GM21360 (cell line): Measurements from ENCODE around the gene FAM13B.
"Not testable (repeated sequence)": the region's sequence is repeated elsewhere in the genome, so short reads cannot be mapped to it uniquely, and the experiment has no call there.

Experiments used
- ATAC-seq: cut with Tn5 transposase; IDR thresholded peaks from one replicate; pipeline ENCODE4 v1.9.1; 2021; ENCODE audit warnings: mild to moderate bottlenecking, moderate library complexity; ENCODE audit not compliant: unreplicated experiment

The FAM13B gene

DNA sequence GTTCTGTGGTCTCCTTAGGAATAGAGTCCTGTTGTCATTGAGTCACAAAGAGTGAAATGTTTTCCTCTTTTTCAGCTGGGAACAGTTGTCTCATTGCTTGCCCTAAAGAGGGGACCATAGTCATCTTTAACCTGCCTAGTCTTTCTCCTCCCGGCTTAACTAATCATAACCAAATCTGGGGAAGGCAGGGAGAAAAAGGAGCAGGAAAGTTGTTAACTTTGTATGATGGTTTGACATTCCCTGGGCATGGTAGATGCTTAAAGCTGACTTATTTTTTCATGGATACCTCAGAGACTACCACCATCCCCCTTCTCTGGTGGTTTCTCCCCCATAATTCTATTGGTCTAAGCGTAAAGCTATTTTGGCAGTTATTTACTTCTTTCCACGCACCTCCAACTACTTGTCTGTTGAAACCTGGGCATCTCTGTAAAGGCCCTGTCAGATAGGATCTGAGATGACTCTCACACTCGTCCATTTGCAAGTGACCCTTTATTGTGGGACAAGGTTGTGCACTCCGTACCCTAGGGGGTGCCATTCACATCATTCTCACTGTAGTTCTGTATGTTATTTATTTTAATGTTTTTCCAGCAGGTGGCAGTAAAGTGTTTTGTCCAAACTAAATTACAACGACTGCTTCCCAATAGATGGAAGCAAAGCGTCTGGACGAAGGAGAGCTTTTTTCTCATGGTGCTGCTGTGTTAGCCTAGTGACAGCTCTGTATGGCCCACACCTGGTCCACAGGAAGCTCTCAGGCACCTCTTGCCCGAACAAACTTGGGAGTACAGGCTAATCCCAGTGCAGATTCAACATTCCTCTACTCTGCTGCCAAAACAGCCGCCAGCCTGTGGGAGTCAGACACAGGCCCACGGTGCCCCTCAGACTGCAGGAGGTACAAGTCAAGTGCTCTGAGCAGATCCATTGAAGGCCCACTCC is 3.0 kb upstream of the FAM13B start:
- ATAC-seq: peak; percentile 37

DNA sequence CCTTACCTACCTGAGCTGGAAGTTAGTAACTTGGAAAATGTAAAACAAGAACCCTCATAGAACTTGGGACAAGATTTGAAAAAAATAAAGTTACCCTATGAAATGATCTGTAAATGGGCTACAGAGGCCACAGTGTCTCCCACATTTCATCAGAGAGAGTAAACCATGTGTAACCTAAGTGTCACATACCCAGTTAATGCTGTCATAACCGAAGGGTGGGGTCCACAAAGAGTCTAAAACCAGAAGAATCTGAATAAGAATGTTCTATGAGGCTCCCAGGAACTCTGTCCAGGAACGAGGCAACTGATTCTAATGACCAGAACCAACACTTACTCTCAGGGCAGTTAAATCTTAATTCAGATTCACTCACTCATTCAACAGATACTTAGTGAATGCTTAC is 1.0 kb upstream of the FAM13B start:
- no peak for ATAC-seq

DNA sequence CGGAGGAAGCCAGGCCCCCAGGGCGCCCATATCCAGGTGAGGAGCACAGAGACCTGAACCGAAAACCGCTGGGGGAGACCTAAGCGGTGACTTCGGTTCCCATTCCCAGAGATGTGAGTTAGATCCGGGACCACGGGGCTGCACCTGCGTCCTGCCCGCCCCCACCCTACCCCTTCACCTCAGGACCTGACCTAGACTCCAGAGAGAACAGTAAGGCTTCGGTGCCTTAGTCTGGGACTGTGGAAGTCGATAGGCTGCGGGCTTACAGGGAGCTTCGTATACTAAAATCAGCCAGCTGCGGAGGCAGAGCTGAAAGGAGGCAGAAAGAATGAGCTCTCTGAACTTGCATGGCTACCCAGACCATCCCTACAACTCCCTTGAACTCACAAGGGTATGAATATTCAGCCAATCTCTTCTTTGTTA is 518 bp upstream of the FAM13B start:
- ATAC-seq: no peak

DNA sequence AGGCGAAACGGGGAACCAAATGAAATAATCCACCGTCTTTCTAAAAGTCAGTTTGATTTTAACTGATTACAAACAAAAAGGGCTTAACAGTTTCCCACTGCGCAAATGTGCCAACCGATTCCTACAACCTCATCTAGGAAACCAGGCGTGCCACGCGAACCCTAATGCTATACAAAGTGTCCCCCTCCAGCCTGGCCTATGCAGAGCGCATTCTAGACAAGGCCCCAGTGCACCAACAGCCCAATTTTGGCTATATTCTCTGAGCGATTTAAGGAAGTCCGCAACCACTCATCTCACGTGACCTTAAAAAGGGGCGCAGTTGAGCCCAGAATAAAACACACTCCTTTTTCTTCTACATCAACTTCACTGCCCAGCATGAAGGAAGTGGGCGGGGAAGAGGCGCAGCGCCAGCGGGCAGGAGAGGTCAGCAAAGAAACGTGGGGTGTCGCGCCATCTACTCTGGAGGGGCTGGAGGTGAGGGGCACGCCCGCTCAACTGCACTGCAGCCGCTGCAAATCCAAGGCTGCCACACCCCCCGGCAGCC is 779 bp downstream of the FAM13B start:
- peak; percentile 32 for ATAC-seq

DNA sequence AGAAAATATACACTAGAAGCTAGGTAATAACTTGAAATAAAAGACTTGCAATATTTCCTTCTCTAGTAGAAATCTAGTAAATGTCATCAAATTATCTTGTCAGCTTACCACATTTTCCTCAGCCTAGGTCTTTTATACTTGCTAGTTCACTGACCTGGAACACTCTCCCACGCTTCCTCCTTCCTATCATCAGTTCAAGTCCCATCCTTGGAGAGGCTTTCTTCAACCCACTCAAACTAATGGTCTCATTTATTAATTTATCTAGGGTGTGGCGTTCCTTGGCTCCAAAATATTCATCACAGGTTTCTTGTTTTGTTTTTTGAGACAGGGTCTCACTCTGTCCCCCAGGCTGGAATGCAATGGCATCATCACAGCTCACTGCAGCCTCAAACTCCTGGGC is 2.9 kb downstream of the FAM13B start:
- ATAC-seq: no peak

DNA sequence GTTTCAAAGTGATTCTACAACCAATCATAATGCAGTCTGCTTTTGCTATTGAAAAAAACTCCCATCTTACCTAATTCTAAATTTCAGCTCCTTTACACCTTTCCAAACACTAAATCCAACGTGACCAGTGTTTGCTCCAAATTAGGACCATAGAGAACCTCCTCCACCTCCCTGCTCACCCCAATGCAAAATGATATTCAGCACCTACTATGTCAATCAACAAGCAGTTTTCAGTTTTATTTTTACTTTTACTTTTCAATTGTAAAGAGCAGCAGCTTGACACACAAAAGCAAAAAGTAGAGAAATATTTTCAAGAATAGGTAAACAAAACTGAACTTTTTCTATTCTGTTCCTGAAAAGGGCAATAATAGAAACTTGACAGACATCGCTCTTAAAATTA is 3.4 kb downstream of the FAM13B start:
- no peak for ATAC-seq

DNA sequence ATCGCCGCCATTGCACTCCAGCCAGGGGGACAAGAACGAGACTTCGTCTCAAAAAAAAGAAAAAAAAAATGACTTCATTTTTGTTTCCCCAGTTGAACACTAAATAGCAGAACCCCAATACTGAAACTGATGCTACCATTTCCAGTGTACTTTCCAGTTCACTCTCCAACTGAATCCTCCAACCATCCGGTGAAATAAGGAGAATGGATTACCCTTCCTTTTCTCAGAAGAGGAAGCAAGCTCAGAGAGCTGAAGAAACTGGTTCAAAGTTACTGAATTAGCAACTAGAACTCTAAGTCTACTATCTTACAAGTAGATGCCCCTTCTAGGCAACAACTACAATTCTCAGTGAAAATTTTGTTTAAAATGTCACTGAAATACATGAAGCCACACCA is 3.9 kb downstream of the FAM13B start:
- no peak for ATAC-seq

DNA sequence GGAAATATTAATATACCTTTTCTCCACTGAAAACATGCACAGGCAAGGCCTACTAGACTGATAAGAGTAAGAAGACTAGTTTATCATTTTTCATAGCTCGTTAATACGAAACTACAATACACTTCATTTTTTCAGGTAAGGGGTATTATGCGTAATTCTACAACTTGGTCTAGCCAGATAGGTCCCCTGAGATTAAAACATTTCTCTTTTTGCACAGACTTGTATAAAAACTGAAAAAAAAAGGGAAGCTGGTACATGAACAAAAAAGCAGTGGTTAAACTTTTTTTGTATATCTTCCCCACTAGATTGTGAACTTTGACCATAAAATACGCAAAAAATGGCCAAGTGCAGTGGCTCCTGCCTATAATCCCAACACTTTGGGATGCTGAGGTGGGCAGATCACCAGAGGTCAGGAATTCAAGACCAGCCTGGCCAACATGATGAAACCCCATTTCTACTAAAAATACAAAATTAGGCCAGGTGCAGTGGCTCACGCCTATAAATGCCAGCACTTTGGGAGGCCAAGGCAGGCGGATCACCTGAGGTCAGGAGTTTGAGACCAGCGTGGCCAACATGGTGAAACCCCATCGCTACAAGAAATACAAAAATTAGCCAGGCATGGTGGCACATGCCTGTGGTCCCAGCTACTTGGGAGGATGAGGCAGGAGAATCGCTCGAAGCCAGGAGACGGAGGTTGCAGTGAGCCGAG is 4.5 kb downstream of the FAM13B start:
- ATAC-seq: not testable (repeated sequence)

DNA sequence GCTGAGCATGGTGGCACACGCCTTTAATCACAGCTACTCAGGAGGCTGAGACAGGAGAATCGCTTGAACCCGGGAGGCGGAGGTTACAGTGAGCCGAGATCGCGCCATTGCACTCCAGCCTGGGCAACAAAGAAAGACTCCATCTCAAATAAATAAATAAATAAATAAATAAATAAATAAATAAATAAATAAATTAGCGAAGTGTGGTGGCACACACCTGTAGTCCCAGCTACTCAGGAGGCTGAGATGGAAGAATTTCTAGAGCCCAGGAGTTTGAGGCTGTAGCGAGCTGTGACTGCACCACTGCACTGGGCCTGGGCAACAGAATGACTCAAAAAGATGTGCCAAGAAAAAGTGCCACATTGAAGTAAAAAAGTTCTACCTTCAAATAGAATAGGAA is 6.1 kb downstream of the FAM13B start:
- not testable (repeated sequence) for ATAC-seq

DNA sequence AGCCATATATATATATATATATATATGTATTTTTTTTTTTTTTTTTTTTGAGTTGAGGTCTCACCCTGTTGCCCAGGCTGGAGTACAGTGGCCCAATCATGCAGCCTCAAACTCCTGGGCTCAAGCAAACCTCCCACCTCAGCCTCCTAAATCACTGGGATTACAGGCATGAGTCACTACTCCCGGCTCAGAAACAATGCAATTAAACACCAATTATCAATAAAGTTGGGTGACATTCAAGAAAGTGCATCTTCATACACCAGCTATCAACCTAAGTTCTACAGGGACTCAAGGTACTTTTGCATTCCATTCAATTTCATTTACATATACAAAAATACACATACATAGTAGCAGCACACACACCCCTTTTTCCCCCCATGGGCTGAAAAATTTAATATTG is 7.6 kb downstream of the FAM13B start:
- ATAC-seq: no peak

DNA sequence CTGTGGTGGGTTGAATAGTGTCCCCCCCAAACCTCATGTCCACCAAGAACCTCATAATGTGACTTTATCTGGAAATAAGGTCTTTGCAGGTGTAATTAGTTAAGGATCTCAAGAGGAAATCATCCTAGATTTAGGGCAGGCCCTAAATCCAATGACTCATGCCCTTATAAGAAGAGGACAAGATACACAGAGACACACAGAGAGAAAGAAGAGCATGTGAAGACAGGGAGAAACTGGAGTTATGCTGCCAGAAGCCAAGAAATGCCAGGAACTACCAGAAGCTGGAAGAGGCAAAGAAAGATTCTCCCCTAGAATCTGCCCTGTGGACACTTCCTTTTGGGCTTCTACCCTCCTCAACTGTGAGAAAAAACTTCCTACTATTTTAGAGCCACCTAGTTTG is 8.8 kb downstream of the FAM13B start:
- no peak for ATAC-seq

DNA sequence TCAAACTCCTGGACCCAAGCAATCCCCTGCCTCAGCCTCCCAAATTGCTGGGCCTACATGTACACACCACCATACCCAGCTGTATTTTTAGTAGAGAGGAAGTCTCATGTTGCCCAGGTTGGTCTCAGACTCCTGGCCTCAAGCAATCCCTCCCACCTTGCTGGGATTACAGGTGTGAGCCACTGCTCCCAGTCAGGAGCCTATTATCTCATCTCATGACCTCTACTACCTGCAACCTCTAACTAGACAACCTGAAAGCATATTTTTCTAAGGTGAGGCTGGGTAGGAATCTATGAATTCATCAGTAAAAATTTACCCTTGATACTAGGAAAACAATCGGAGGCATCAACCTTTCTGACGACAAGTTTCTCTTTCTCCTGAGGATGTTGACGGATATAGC is 10.0 kb downstream of the FAM13B start:
- no peak for ATAC-seq

DNA sequence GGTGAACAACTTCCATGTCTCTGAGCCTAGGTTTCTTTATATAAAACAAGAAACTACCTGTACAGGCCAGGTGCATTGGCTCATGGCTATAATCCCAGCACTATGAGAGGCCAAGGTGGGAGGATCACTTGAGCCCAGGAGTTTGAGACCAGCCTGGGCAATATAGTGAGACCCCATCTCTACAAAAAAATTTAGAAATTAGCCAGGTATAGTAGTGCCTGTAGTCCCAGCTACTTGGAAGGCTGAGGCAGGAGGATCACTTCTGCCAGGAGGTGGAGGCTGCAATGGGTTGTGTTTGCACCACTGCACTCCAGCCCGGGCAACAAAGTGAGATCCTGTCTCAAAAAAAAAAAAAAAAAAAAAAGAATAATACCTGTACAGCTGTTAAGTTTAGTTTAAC is 11.1 kb downstream of the FAM13B start:
- no peak for ATAC-seq

DNA sequence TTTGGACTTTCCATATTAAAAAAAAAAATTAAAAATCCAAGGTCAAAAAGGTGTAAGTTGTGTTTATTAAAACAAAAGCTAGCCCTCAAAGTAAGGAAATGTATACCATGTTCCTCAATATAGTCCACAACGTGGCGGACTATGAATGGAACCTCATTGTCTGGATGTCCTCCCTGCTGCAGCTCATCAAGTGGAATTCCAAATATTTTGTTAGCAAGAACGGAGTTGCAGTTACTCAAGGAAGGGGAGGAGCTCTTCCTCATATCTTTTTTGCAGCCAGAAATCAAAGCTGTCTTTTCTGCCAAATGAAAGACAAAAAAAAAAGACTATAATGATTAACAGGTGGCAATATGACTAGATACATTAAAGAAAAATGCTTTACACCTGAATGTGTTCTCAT is 14.0 kb downstream of the FAM13B start:
- ATAC-seq: no peak

DNA sequence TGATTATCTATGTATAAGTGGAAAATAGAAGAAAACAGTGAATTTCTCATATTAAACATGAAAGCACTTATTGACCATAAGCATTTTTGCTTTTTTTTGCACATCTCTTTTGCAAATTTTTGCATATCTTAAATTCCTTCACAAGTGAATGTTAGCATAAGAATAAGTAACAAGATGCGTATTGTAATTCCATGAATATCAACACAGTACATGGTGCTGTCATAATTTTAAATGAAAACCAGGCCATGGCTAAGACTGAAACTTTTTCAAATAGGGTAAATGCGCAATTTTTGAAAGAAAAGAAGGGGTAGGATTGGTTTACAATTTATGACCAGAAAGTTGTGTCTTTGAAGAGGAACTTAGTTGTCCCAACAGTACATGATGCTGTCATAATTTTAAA is 17.0 kb downstream of the FAM13B start:
- no peak for ATAC-seq

DNA sequence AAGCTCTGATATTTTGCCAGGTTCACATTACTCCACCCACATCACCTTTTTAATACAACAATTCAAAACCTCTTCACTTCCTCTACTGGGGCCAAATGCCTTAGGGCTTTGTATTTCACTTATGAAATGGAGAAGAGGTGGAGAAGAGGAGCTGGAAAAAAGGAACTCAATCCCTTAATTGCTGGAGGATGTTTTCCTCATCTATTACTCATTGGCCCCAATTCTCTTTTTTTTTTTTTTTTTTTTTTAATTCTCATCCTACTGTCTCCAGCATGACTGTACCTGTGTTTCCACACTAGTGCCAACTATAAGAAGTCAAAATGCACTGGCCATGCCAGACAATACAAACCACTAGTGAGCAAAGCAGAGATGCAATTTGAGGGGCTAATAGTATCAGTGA is 20.9 kb downstream of the FAM13B start:
- ATAC-seq: no peak

DNA sequence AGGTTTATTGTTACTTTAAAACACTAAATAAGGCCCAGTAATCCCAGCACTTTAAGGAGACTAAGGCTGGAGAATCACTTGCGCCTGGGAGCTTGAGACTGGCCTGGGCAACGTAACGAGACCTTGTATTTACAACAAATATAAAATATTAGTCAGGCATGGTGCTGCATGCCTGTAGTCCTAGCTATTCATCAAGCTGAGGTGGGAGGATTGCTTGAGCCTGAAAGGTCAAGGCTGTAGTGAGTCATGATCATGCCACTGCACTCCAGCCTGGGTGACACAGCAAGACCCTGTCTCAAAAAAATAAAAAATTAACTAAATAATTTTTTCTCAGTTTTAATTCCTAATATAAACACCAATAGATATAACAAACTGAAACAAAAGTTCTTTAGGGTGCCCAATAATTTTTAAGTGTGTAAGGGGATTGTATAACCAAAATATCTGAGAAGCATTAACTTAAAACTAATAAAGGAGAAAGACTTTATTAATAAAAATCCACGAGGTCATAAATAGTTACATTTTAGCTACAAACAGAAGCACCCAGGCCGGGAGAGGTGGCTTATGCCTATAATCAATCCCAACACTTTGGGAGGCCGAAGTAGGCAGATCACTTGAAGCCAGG is 32.7 kb downstream of the FAM13B start:
- ATAC-seq: no peak

DNA sequence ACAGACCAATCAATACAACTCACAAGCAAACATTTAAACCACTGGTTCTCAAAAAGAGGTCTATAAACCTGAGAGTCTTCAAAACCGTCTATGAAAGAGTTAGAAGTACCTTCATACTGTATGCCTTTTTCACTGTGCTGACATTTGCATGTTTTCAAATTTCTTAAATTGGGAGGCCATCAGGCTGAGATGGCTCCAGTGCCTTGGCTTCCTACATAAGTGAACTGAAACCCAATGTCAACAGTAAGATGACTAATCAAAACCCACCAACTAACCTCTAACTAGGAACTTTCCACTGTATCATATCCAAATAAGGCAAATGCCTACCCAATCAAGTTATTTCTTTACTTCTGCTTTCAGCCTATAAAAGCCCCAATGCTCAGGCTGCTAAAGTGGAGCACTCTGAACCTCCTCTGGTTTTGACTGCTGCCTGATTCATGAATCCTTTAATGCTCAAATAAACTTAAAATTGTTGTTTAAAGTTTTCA is 35.1 kb downstream of the FAM13B start:
- peak; percentile 66 for ATAC-seq

DNA sequence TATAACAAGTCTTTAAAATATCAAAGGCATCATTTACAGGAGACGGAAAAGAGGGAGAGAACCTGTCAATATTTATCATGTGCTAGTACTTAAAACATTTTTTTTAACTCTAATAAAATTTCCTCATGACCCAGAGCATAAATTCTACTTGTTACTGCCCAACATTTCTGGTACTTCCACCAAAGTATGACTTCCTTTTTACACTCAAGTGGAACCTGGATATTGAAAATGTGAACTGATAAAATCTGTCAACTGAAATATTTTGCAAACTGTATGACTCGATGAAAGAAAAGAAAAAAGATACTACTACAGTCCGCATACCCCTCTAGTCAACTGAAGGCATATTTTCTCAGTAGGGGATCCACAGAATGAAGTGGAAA is 37.1 kb downstream of the FAM13B start:
- ATAC-seq: no peak

DNA sequence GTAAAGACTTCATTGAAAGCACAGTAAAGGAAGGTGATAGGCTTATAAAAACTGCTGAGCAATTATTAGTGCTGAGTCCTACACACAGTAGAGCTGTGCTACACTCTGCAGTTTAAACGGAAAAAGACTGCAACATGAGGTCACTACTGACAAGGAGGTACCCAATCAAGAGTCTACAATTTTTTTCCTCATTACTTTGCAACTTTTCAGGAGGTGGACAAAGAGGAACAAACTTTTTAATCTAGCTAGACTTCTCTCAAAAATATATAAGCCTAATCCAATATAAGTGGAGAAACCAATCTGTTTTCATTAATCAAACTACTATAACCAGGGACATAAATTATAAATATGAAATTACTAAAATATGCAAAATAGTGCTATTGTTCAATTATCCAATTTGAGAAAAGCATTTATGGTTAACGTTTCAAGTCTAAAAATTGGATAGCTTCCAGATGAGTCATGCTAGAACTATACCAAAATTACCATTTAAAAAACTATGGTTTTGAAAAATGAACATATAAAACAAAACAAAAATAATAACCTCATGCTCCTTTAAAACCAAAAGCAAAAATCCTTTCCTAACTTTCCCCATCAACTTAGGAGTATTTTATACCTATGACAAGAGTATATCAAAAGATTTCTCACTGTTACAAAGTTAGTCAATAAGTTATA is 37.7 kb downstream of the FAM13B start:
- ATAC-seq: no peak

DNA sequence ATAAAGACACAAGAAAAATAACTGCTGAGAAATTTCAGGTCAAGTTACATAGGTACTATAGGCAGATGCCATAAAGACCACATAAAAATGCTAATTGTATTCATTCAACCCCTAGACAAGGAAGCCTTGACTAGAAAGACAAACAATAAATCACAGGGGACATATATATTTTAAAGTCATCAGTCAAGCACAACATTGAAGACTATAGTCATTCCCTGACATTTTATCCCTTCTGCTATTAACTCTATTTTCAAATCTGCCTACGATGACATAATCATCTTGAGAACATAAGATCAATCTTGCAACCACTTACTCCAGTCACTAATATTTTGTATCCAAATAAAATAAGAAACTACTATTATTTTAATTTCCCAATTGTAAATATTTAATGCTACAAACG is 38.3 kb downstream of the FAM13B start:
- ATAC-seq: no peak
